Stimulated activated naive CD8-positive, alpha-beta T cell treated with anti-CD3 and anti-CD28 coated beads, Interleukin-15, Interleukin-2, amounts not matched to agents 100 U/mL and 50 U/mL, for 24 hours (primary cell): Measurements from ENCODE around the gene CTR9.

Experiments used
- ATAC-seq: fragments of 150-1000 bp; cut with Tn5 transposase; one replicate; pipeline ENCODE4 v1.10.0; 2021
- DNase-seq: peaks from one replicate; pipeline ENCODE4 v3.0.0; 2021

Gene CTR9

DNA sequence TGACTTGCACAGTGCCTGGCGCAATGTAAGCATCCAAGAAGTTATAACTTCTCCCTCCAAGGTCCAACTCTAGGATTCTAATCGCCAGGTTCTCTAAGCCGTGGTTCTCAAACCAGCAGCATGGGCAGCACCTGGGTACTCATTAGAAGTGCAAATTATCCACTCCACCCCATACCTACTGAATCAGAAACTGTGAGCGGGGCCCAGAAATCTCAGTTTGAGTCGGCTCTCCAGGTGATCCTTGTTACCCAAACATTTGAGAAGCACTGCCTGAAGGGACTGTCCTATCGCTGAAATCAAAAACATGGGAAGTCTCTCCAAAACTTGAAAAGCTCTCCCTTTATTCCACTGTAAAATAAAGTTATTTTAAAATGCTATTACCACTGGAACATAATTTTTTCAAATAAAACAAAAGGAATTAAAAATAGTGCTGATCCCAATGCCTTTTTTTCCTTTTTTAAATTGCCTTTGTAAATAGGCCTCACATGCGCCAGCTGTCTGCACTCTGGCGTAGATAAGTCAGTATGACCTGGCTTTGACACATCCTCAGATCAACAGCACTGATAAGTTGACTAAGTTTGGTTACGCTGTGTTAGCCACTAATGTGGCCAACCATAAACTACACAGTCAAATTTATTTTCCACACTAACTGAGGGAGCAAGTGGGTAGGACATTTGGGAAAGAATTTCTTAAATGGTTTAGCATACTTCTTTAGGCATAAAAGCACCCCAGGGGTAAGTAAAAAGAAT lies 8.4 kb upstream of the CTR9 start:
- peak; percentile 94 for ATAC-seq
- DNase-seq, result no peak

DNA sequence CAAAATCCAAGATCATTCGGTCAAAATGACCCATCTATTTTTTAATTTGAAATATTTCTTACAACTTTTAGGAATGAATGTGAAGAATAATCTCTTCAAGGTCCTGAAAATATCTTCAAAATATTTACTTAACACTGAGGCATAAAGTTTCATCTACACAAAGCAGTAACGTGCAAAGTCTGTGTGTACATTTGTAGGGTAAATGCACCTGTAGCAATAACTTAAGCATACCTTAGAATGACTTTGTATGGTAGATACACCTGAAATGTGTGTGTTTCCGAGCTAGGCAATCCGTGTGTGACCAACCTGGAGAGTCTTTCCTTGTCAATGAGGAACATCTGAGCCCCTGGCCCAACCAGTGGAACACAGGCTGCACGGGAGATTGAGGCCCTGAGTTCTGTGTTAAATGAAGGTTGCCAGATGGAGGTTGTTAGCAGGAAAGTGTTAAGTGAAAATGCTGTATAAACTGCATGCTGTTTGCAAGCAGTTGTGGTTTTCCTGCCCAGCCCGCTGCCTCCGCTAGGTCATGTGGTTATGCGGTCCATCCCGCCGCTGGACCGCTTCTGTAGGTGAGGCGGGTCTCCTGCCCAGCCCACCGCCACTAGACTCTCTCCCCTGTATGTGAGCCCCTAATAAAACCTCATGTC lies 7.6 kb upstream of the CTR9 start:
- ATAC-seq (no peak), DNase-seq (peak; percentile 31)

- ATAC-seq (no peak), DNase-seq (no peak)
These were observed 6.8 kb upstream of the CTR9 start for GRCh38 chr11:10744206-10744605.

DNA sequence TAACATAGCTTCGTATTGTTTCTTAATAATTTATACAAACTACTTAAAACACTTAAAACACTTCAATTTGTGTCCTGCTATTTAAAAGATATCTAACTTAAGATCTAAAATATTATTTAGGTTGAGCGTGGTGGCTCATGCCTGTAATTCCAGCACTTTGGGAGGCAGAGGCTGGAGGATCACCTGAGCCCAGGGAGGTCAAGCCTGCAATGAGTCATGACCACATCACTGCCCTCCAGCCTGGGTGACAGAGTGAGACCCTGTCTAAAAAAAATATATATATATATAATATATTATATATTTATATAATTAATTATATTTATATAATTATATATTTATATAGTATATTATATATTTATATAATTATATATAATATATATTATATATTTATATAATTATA lies 4.2 kb upstream of the CTR9 start:
- DNase-seq (no peak), ATAC-seq (no peak)

DNA sequence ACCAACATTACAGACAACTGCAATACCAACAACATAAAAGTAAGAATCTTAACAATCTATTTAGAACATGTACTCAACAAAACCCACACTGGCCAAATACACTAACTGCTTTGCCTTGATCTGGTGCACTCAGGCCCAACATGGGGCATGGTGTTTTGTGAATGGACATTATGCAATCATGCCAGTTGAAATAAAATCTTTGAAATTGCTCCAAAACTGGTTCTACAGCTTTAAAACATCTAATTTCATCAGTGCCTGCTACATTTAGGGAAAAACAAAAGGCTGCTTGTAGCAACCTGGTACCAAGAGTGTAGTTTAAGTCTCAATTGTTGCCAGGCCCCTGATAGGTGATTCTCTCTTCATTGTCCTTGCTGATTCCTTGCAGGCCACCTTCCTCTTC lies 3.3 kb upstream of the CTR9 start:
- ATAC-seq, result no peak
- DNase-seq, result no peak

DNA sequence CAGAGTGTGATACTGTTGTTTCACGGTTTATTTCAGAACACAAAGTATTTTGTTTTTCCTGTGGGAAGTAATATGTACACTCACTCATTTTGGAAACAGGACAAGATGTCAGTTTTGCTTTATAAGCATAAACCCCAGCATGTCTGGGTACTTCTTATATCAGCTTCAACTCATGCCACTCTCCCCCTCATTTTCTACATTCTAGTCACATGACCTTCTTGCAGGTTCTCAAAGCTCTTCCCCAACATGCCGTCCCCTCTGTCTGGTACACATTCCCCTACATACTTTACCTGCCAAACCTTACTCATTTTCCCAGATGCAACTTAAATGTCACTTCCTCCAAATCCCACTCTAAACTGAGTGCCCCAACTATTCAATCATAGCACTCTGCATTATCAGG lies 1.6 kb upstream of the CTR9 start:
- no peak for ATAC-seq
- no peak for DNase-seq

DNA sequence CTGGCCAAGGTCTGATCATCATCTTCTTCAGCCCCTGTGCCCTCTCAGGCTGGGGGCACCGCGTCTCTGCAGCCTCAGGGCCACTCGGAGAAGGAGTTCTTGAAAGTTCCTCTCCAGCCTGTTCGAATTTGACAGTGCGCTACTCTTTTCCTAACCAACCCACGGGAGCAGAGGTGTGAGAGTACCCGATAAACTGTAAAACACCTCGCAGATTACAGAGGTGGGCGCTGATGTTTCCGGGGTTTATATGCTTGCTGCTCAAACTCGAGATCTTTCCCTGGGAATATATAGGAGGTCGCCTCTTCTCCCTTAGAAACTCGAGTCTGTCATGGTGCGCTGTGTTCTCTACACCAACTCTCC lies 515 bp downstream of the CTR9 start:
- ATAC-seq (no peak), DNase-seq (no peak)

GRCh38 chr11:10752061-10752460 lies 1.0 kb downstream of the CTR9 start:
- DNase-seq, result no peak
- no peak for ATAC-seq

GRCh38 chr11:10752486-10752885 lies 1.4 kb downstream of the CTR9 start:
- no peak for DNase-seq
- no peak for ATAC-seq

DNA sequence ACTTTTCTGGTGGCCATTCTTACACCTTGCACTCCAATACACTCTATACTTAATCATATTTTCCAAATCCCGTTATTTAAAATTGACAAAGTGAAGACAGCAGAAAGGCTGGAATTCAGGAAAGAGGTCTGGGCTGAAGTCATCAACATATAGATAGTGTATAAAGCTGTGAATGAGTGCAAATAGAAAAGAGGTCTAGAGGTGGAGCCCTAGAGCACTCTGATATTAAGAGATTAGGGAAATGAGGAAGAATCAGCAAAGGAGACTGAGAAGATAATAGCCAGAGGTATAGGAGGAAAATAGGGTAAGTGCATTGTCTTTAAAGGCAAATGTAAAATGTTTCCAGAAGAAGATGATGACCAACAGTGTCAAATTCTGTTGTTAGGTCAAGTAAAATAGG lies 7.9 kb downstream of the CTR9 start:
- DNase-seq, result no peak
- ATAC-seq, result no peak

DNA sequence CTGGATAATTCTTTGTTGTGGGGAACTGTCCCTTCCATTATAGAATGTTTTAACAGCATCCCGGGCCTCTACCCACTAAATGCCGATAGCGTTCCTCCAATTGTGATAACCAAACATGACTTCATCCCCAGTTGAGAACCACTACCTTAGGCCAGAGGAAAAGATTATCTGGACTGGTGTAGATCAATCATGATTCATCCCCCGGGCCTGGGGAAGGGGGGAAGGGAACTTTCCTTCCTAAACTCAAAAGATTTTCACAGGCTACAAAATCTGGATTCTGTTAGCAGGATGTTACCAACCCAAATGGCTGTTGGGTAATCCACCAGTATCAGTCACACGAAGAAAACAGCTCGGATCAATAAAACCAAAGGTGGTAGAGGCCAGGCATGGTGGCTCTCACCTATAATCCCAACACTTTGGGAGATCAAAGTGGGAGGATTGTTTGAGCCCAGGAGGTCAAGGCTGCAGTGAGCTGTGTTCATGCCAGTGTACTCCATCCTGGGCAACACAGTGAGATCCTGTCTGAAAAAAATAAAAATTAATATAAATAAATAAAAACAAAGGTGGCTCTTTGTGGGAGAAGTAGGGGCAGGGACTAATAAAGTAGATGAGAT lies 10.1 kb downstream of the CTR9 start:
- DNase-seq (no peak), ATAC-seq (no peak)

DNA sequence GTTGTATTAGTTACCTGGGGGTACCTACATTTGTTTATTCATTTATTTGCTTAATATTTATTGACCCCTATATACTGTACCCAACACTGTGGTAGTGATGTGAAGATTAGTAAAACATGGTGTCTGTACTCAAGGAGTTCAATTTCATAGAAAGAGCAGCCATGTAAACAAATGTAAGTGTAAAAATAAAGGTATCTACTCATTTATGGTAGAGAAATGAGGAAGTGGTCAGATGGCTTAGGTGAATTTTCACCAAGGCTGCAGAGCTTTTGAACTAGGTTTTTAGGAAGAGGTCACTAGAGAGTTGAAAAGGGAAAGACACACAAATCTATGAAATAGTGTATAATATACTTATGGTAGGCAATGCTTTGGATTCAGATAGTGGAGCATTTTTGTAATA lies 11.1 kb downstream of the CTR9 start:
- DNase-seq, result no peak
- no peak for ATAC-seq

DNA sequence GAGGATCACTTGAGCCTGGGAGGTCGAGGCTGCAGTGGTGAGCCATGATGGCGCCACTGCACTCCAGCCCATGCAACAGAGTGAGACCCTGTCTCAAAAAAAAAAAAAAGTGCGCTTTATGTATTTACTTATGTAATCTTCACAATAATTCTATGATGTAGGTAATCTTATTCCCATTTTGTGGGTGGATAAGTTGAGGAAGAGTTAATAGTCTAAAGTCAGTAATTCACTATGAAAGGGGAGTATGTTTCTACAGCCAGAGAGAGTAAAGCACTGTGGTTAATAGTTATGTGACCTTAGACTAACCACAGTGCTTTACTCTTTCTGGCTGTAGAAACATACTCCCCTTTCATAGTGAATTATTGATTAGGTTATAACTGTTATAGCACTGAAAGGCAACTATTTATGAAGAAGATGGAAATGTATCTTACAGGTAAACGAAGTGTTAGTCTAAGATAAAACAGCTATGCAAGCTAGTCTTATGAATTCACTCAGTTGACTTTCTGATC lies 11.9 kb downstream of the CTR9 start:
- no peak for ATAC-seq
- no peak for DNase-seq

- no peak for DNase-seq
These were observed 12.7 kb downstream of the CTR9 start for GRCh38 chr11:10763766-10764165.

GRCh38 chr11:10764412-10764811 lies 13.4 kb downstream of the CTR9 start:
- no peak for DNase-seq
- no peak for ATAC-seq

More at GRCh38 chr11:10763766-10764165, 12.7 kb downstream of the CTR9 start:
- no peak for ATAC-seq

DNA sequence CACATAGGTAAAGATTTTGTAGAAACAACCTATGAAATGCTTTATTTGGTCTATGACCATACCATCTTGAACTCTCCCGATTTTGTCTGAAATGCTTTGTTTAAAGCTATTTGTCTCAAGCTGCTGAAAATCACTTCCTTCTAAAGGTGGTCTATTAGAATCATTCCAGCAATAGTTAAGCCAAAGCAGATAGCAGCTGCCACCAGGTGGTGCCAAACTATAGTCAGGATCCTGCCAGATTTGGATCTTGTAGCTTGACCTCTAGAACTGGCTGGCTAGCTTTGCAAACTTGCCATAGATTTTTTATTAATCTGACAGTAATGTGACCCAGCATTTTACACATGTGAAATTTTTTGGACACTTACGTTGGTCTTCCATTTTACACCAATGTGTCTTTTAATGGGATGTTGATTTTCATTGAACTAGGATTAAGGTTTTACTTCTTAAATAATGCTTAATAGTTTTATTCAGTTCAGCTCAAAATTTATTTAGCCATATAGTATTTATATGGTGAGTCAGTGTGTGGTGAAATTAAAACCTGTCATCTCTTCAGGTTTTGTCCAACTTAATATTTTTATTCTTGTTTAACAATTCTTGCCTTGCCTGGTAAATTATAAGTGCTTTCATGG lies 19.7 kb downstream of the CTR9 start:
- DNase-seq (peak; percentile 28), ATAC-seq (no peak)

GRCh38 chr11:10771457-10771856 lies 20.4 kb downstream of the CTR9 start:
- DNase-seq, result no peak
- no peak for ATAC-seq

DNA sequence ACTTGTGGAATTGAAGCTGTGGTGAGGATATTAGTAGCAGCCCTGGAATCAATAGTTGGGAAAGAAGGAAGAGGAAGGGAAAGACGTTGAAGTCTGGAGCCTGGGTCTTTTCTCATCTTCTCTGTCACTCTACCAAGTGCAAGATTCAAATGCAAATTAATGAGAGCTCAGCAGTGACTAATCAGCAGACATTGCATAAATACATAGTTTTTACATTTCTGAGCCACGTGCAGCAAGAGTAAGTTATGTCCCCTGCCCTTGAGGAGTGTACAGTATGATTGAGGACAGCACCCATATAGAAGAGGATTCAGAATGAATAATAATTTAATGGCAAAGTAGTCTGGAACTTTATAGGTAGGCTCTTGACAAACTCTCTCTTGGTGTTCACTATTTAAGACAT lies 23.8 kb downstream of the CTR9 start:
- no peak for DNase-seq

DNA sequence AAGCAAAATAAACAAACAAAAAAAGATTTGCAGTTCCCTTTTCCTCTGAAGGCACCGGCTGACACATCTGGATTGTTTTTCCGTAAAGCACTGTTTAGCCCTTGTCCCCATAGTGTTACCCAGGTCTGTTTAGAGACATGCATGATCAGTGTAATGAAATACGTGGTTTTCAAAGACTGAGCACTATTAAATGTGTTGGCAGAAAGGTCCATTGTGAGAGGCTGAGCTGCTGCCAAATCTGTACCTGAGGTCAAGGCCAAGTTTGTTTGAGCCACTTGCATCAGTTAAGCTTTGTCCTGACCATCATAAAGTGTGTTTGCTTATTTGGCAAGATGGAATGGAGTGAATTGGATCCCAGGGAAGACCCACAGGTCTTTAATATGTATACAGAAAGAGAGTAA lies 26.3 kb downstream of the CTR9 start:
- no peak for ATAC-seq
- no peak for DNase-seq

More for the DNA sequence above, 23.8 kb downstream of the CTR9 start:
- ATAC-seq, result no peak

DNA sequence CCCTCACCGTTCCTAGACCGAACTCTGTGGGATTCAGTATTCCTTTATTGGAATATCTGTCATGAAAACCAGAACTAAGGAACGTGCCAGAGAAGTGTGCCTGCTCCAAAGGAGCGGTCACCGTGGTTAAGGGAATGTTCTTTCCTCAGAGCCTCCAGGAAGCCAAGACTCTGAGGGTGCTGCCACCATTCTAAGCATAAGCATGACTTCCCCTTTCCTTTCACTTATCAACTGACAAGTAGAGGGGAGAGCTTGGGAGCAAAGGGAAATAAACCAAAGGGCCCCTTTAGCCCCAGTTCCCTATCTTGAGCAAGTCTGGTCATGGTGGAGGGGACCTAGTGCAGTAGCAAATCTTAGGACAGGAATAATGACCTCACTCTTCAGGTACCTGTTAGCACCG lies 26.8 kb downstream of the CTR9 start:
- no peak for ATAC-seq
- DNase-seq, result no peak

- ATAC-seq (no peak), DNase-seq (no peak)
These were observed 27.3 kb downstream of the CTR9 start for GRCh38 chr11:10778217-10778970.

GRCh38 chr11:10779086-10779485 lies 28.0 kb downstream of the CTR9 start:
- ATAC-seq, result no peak
- no peak for DNase-seq
